Measurements from ENCODE around the gene PXYLP1. TPM values are rescaled to one million over a fixed set of nuclear protein-coding genes. Genes with fewer than 3 reads are reported as not detected.

PXYLP1 gene
- total and polyA plus RNA-seq, 10 of the 15 experiments (the other 5 are each of a cell fraction or from before 2014, with no cell fraction given) = 0.06 to 1.7 (median 0.35) TPM

GRCh38 chr3:141240286-141240685 is 8.7 kb downstream of the PXYLP1 start:
- TF ChIP-seq BHLHE40 (IDR thresholded peaks at IDR 0.05; ENCODE audit: borderline replicate concordance in 1 of 2, low read depth in 2 of 2, low read length in 1 of 2) (no peak), BCL3 (IDR thresholded peaks at IDR 0.05; ENCODE audit: borderline replicate concordance, insufficient read depth, low read depth, low read length, poor library complexity, severe bottlenecking) (no peak)
- Histone ChIP-seq H3K4me1 (ENCODE audit: control insufficient read depth, insufficient read depth, low read length) (no peaks in the 10 kb centered on the region), H4K20me1 (ENCODE audit: control insufficient read depth, insufficient read depth) (no peaks in the 10 kb centered on the region), H3K9me3 (replicated peaks; ENCODE audit: control insufficient read depth, insufficient read depth, low read length) (no peaks in the 10 kb centered on the region), H2AFZ (ENCODE audit: control insufficient read depth, low read depth, low read length) (no peak overlapping the region), H3K36me3 (ENCODE audit: control insufficient read depth in 2 of 2, insufficient read depth in 2 of 2, low read length in 1 of 2) (no peaks in the 10 kb centered on the region), H3K4me2 (ENCODE audit: control insufficient read depth, insufficient read depth) (no peak overlapping the region), H3K79me2 (ENCODE audit: control insufficient read depth, insufficient read depth, low read length) (no peaks in the 10 kb centered on the region), H3K4me3 (no peak overlapping the region), H3K27ac (ENCODE audit: control insufficient read depth, insufficient read depth) (no peak overlapping the region), H3K9ac (ENCODE audit: control insufficient read depth, insufficient read depth, low read length) (no peak overlapping the region), H3K27me3 (replicated peaks in 1 of 2; ENCODE audit: control insufficient read depth in 2 of 2, insufficient read depth in 2 of 2, low read length in 1 of 2) (no peaks in the 10 kb centered on the region; a peak in 2 of 4 replicates)
- DNase-seq (ENCODE audit: low read depth, low spot score) = no peak
- CTCF ChIA-PET = no interaction called here
- POLR2A ChIA-PET = no interaction called here
- BruUV-seq (replicated peaks) = no TSS peak
- RAD21 ChIA-PET (ENCODE audit: unreplicated experiment) = no interaction called here
- in situ Hi-C loops (cut with MboI) = no loop called here
- SMC1A ChIA-PET (ENCODE audit: uncharacterized antibody, unreplicated experiment) = no interaction called here
- FAIRE-seq = no peak
- no peak for ATAC-seq
- intact Hi-C loops (cut with micrococcal nuclease; ENCODE audit: unreplicated experiment) = no loop called here
- 11% methylated on average over 1 of the region's 1 CpG for WGBS (ENCODE audit: insufficient coverage, insufficient replicate concordance, low lambda C conversion rate, missing lambda C conversion rate)

GRCh38 chr3:141240687-141241615 is 9.3 kb downstream of the PXYLP1 start:
- ChIA-PET POLR2A (no interaction called here), CTCF (no interaction called here), RAD21 (ENCODE audit: unreplicated experiment) (no interaction called here), SMC1A (ENCODE audit: uncharacterized antibody, unreplicated experiment) (no interaction called here)
- WGBS (ENCODE audit: insufficient coverage, insufficient replicate concordance, low lambda C conversion rate, missing lambda C conversion rate) = 33% methylated on average over 5 of the region's 5 CpGs
- no TSS peak for BruUV-seq (replicated peaks)
- Histone ChIP-seq H3K4me1 (ENCODE audit: control insufficient read depth, insufficient read depth, low read length) (no peaks in the 10 kb centered on the region), H2AFZ (ENCODE audit: control insufficient read depth, low read depth, low read length) (no peak overlapping the region), H3K9me3 (replicated peaks; ENCODE audit: control insufficient read depth, insufficient read depth, low read length) (no peaks in the 10 kb centered on the region), H3K4me3 (no peak overlapping the region), H4K20me1 (ENCODE audit: control insufficient read depth, insufficient read depth) (no peaks in the 10 kb centered on the region), H3K36me3 (ENCODE audit: control insufficient read depth in 2 of 2, insufficient read depth in 2 of 2, low read length in 1 of 2) (no peaks in the 10 kb centered on the region), H3K27ac (ENCODE audit: control insufficient read depth, insufficient read depth) (no peak overlapping the region), H3K4me2 (ENCODE audit: control insufficient read depth, insufficient read depth) (no peak overlapping the region), H3K79me2 (ENCODE audit: control insufficient read depth, insufficient read depth, low read length) (no peaks in the 10 kb centered on the region), H3K9ac (ENCODE audit: control insufficient read depth, insufficient read depth, low read length) (no peak overlapping the region), H3K27me3 (replicated peaks in 1 of 2; ENCODE audit: control insufficient read depth in 2 of 2, insufficient read depth in 2 of 2, low read length in 1 of 2) (no peaks in the 10 kb centered on the region; a peak in 2 of 4 replicates)
- no peak for DNase-seq (ENCODE audit: low read depth, low spot score)
- in situ Hi-C loops (cut with MboI) = no loop called here
- ATAC-seq = no peak
- intact Hi-C loops (cut with micrococcal nuclease; ENCODE audit: unreplicated experiment) = no loop called here
- TF ChIP-seq NRF1 (conservative IDR thresholded peaks at IDR 0.05; ENCODE audit: low read depth, low read length) (no peak), EZH2 (IDR thresholded peaks at IDR 0.05; ENCODE audit: borderline replicate concordance, control insufficient read depth, low read depth, low read length) (no peak)
- FAIRE-seq = no peak

All from GM12878 (cell line).